ENCODE results near the gene ACOD1. TPM values are rescaled to one million over a fixed set of nuclear protein-coding genes. Genes with fewer than 3 reads are reported as not detected.
"Not testable (repeated sequence)": the region's sequence is repeated elsewhere in the genome, so short reads cannot be mapped to it uniquely, and the experiment has no call there.

The ACOD1 gene
- total RNA-seq, 1 donor: not detected

DNA sequence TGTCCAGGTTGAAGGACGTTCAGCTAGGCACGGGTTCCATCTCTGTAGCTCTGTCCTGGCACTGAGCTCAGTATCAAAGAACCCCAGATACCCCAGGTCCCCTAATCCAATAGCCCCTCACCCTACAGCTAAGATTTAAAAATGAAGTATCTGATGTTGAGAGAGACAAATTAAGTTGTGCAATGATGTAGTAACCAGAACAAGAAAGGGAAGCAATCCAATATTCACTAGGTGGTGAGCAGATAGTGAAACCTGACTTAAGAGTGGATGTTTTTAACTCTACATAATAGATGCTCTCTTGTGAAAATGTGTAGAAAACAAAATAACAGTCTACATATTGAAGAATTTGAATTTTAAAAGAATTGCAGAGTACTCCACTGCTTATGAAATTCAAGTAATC, 1.8 kb downstream of the ACOD1 start:
- no peak overlapping the region for H3K4me3 ChIP-seq (ENCODE audit: low read depth, low read length)
- DNase-seq (ENCODE audit: low read depth): no peak
- TF ChIP-seq, protein P1, sequence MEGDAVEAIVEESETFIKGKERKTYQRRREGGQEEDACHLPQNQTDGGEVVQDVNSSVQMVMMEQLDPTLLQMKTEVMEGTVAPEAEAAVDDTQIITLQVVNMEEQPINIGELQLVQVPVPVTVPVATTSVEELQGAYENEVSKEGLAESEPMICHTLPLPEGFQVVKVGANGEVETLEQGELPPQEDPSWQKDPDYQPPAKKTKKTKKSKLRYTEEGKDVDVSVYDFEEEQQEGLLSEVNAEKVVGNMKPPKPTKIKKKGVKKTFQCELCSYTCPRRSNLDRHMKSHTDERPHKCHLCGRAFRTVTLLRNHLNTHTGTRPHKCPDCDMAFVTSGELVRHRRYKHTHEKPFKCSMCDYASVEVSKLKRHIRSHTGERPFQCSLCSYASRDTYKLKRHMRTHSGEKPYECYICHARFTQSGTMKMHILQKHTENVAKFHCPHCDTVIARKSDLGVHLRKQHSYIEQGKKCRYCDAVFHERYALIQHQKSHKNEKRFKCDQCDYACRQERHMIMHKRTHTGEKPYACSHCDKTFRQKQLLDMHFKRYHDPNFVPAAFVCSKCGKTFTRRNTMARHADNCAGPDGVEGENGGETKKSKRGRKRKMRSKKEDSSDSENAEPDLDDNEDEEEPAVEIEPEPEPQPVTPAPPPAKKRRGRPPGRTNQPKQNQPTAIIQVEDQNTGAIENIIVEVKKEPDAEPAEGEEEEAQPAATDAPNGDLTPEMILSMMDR (IDR thresholded peaks at IDR 0.05; ENCODE audit: insufficient read depth, low read length): no peak

DNA sequence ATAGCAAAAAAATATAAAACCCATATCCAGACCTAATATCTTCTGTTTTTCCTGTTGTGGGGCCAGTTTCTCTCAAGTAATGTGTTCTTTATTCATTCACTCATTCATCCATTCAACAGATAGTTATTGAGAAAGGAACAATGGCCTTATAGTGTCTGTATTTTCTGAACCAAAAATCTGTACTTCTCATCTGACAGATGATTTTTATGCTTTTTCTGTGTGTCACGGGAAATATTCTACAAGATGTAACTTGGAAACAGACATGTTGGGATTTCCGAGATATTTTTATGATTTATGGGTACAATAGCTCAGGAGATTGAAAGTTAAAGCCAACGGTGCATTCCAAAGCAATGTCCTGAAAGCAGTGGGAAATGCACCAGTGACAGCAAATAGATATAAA, 5.7 kb downstream of the ACOD1 start:
- TF ChIP-seq, protein P1 (IDR thresholded peaks at IDR 0.05; ENCODE audit: insufficient read depth, low read length): no peak
- no peak overlapping the region for H3K4me3 ChIP-seq (ENCODE audit: low read depth, low read length)
- DNase-seq (ENCODE audit: low read depth): no peak

DNA sequence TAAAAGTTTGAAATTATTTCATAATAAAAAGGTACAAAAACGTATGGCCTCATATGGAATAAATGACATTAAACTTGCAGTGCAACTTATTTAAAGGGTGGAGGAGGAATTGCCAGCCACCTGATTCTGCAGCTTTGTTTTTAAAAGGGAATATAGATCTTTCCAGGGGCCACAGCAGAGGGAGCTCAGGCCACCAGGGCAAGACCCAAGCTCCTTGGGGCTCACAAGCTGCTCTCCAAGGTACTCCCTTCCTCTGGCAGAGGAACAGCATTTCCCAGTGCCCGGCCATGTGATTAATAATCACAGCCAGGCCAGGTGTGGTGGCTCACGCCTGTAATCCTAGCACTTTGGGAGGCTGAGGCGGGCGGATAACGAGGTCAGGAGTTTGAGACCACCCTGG, 6.2 kb downstream of the ACOD1 start:
- DNase-seq (ENCODE audit: low read depth): no peak
- TF ChIP-seq, protein P1 (IDR thresholded peaks at IDR 0.05; ENCODE audit: insufficient read depth, low read length): no peak
- H3K4me3 ChIP-seq (ENCODE audit: low read depth, low read length): no peak overlapping the region

DNA sequence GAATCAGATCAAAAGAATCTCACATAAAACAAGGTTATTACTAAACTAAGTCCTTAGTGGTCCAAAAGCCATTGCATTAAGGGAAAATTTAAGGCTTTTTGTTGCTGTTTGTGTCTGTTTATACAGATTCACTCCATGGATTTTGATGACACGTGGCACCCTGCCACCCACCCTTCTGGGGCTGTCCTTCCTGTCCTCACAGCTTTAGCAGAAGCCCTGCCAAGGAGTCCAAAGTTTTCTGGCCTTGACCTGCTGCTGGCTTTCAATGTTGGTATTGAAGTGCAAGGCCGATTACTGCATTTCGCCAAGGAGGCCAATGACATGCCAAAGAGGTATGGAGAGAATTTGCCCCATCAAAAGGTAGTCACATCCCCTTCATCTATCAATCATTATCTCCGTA, 6.9 kb downstream of the ACOD1 start:
- H3K4me3 ChIP-seq (ENCODE audit: low read depth, low read length): no peak overlapping the region
- TF ChIP-seq, protein P1 (IDR thresholded peaks at IDR 0.05; ENCODE audit: insufficient read depth, low read length): no peak
- DNase-seq (ENCODE audit: low read depth): no peak

DNA sequence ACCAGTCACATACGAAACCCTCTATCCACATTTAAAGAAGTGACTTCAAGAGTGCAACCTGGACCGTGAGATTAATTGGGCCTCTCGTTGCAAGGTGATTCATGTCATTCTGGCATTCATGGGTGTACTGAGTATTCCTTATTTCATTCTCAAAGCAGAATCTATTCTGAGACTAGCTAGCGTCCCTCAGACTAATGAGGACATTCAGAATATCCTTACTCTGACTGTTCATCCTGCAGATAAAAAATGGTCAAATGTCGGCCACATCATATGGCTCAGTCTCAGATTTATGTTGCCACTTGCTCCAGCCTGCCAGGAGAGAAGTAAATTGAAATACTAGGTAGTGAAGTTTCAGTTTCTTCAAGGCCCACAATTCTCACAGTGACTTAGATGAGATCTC, 7.3 kb downstream of the ACOD1 start:
- no peak for DNase-seq (ENCODE audit: low read depth)
- no peak overlapping the region for H3K4me3 ChIP-seq (ENCODE audit: low read depth, low read length)
- TF ChIP-seq, protein P1 (IDR thresholded peaks at IDR 0.05; ENCODE audit: insufficient read depth, low read length): no peak

DNA sequence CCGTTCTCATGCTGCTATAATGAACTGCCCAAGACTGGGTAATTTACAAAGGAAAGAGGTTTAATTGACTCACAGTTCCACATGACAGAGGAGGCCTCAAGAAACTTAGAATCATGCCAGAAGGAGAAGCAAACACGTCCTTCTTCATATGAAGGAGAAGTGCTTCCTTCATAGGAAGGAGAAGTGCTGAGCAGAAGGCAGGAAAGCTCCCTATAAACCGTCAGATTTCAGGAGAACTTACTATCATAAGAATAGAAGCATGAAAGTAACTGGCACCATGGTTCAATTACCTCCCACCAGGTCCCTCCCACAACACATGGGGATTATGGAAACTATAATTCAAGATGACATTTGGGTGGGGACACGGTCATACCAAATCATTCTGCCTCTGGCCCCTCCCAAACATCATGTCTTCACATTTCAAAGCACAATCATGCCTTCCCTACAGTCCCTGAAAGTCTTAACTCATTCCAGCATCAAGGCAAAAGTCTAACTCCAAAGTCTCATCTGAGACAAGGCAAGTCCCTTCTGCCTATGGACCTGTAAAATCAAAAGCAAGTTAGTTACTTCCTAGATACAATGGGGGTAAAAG, 10.6 kb downstream of the ACOD1 start:
- H3K4me3 ChIP-seq (ENCODE audit: low read depth, low read length): no peak overlapping the region
- TF ChIP-seq, protein P1 (IDR thresholded peaks at IDR 0.05; ENCODE audit: insufficient read depth, low read length): no peak
- DNase-seq (ENCODE audit: low read depth): no peak

DNA sequence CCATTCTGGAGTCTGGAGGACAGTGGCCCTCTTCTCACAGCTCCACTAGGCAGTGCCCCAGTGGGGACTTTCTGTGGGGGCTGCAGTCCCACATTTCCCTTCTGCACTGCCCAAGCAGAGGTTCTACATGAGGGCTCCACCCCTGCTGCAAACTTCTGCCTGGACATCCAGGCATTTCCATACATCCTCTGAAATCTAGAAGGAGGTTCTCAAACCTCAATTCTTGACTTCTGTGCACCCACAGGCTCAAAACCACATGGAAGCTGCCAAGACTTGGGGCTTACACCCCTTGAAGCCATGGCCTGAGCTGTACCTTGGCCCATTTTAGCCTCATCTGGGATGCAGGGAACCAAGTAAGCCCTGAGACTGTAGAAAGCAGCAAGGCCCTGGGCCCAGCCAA, 11.4 kb downstream of the ACOD1 start:
- not testable (repeated sequence) for DNase-seq (ENCODE audit: low read depth); H3K4me3 ChIP-seq (ENCODE audit: low read depth, low read length)
